Measurements from ENCODE around the gene SNW1.

Gene SNW1

GRCh38 chr14:77722301-77722700 is 38.7 kb downstream of the SNW1 start:
- H3K36me3 Mint-ChIP-seq (ENCODE audit: insufficient read depth) = peaks cover 97% of the 10 kb centered on the region
- DNase-seq (no peak), ATAC-seq (replicated peaks) (no peak)
- no peak overlapping the region for H3K4me3 Mint-ChIP-seq
- no peaks in the 10 kb centered on the region for H3K27me3 Mint-ChIP-seq
- H3K9me3 Mint-ChIP-seq = no peaks in the 10 kb centered on the region
- no peak overlapping the region for H3K27ac Mint-ChIP-seq
- no peaks in the 10 kb centered on the region for H3K4me1 Mint-ChIP-seq (ENCODE audit: low read depth in 2 of 2)

DNA sequence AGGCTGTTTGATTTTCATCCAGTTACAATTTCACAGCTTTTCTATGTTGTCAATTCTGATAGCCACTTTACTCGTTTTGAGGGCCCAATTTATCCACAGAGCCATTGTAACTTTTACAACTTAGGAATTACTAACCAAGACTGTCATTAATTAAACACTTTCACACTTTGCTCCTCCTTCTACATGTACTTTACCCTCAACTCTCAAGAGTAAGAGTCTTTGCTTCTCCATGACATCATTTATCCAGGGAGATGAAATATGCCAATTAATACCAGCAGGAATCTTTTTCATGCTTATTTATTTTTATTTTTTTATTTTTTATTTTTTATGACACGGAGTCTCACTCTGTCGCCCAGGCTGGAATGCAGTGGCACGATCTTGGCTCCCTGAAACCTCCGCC is 39.5 kb downstream of the SNW1 start:
- Mint-ChIP-seq H3K27ac (peak overlapping the region; percentile 19 to 51), H3K27me3 (no peaks in the 10 kb centered on the region), H3K9me3 (no peaks in the 10 kb centered on the region), H3K4me1 (ENCODE audit: low read depth in 2 of 2) (no peaks in the 10 kb centered on the region), H3K4me3 (no peak overlapping the region), H3K36me3 (ENCODE audit: insufficient read depth) (peaks cover 97% of the 10 kb centered on the region)
- DNase-seq (no peak), ATAC-seq (replicated peaks) (no peak)

GRCh38 chr14:77717608-77718305 is 43.2 kb downstream of the SNW1 start:
- peak overlapping the region; percentile 23 to 28 for H3K27ac Mint-ChIP-seq
- H3K9me3 Mint-ChIP-seq = no peaks in the 10 kb centered on the region

GRCh38 chr14:77714926-77715325 is 46.0 kb downstream of the SNW1 start:
- no peak overlapping the region for H3K4me3 Mint-ChIP-seq
- H3K27me3 Mint-ChIP-seq = no peaks in the 10 kb centered on the region
- peaks cover 2 to 10% of the 10 kb centered on the region in 2 donors for H3K4me1 Mint-ChIP-seq (ENCODE audit: low read depth in 2 of 2)
- H3K9me3 Mint-ChIP-seq = no peaks in the 10 kb centered on the region
- ATAC-seq (replicated peaks) (no peak), DNase-seq (no peak)
- H3K27ac Mint-ChIP-seq = peak overlapping the region; percentile 71 to 79
- H3K36me3 Mint-ChIP-seq (ENCODE audit: insufficient read depth) = peaks cover 81% of the 10 kb centered on the region

More at GRCh38 chr14:77717608-77718305, 43.2 kb downstream of the SNW1 start:
- H3K4me3 Mint-ChIP-seq = no peak overlapping the region
- DNase-seq = no peak
- H3K36me3 Mint-ChIP-seq (ENCODE audit: insufficient read depth) = peaks cover 95% of the 10 kb centered on the region
- H3K27me3 Mint-ChIP-seq = no peaks in the 10 kb centered on the region
- peaks cover 0 to 6% of the 10 kb centered on the region in 2 donors for H3K4me1 Mint-ChIP-seq (ENCODE audit: low read depth in 2 of 2)
- no peak for ATAC-seq (replicated peaks)

DNA sequence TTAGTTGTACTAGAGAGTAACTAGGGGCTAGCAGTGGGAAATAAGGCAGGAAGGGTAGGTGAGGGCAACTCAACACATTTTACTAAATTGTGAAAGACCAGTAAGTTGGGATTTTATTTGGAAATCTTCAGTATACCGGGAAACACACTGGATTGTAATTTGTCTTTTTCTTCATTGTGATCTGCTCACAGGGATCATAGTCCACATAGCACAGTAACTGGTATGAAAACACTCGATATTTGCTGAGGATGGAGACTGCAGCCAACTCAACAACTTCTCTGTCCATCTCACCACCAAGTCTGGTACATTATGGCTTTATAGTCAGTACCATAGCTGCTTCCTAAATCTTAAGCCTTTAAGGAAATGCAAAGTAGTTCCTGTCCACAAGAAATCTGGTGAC is 50.6 kb downstream of the SNW1 start:
- no peaks in the 10 kb centered on the region for H3K27me3 Mint-ChIP-seq
- H3K4me3 Mint-ChIP-seq = no peak overlapping the region
- H3K27ac Mint-ChIP-seq = no peak overlapping the region
- peaks cover 50% of the 10 kb centered on the region for H3K36me3 Mint-ChIP-seq (ENCODE audit: insufficient read depth)
- DNase-seq (no peak), ATAC-seq (replicated peaks) (no peak)
- H3K4me1 Mint-ChIP-seq (ENCODE audit: low read depth in 2 of 2) = peaks cover 17 to 43% of the 10 kb centered on the region in 2 donors
- H3K9me3 Mint-ChIP-seq = no peaks in the 10 kb centered on the region

DNA sequence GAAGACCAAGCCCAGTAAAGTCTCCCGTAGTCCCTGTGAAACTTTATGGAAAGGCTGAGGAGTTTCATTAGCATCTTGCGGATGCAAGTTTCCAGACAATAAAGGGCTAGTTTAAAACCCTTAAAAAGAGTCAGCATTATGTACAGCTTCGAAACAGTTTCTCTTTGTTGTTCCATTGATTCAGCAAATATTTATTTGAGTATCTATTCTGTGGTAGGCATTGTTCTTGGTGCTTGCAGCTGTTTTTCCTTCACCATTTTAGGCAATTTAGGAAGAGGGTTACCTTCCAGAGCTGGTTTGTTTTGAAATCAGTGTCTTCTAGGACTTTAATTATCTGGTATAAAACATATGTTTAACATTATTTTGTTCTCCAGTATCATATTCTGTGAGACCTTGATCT is 51.5 kb downstream of the SNW1 start:
- peaks cover 48% of the 10 kb centered on the region for H3K36me3 Mint-ChIP-seq (ENCODE audit: insufficient read depth)
- no peaks in the 10 kb centered on the region for H3K9me3 Mint-ChIP-seq
- no peaks in the 10 kb centered on the region for H3K27me3 Mint-ChIP-seq
- peaks cover 17 to 37% of the 10 kb centered on the region in 2 donors for H3K4me1 Mint-ChIP-seq (ENCODE audit: low read depth in 2 of 2)
- H3K27ac Mint-ChIP-seq = peak overlapping the region in 1 of 2 donors; percentile 93
- ATAC-seq (replicated peaks) (no peak), DNase-seq (no peak)
- H3K4me3 Mint-ChIP-seq = peak overlapping the region; percentile 4 to 88

- H3K27me3 Mint-ChIP-seq = no peaks in the 10 kb centered on the region
- no peaks in the 10 kb centered on the region for H3K9me3 Mint-ChIP-seq
- peak overlapping the region; percentile 83 to 88 for H3K4me3 Mint-ChIP-seq
- peak overlapping the region; percentile 83 to 93 for H3K27ac Mint-ChIP-seq
- peaks cover 17 to 37% of the 10 kb centered on the region in 2 donors for H3K4me1 Mint-ChIP-seq (ENCODE audit: low read depth in 2 of 2)
- H3K36me3 Mint-ChIP-seq (ENCODE audit: insufficient read depth) = peaks cover 42% of the 10 kb centered on the region
- no peak for ATAC-seq (replicated peaks)
- no peak for DNase-seq
These were observed 52.2 kb downstream of the SNW1 start for GRCh38 chr14:77708749-77709148.

DNA sequence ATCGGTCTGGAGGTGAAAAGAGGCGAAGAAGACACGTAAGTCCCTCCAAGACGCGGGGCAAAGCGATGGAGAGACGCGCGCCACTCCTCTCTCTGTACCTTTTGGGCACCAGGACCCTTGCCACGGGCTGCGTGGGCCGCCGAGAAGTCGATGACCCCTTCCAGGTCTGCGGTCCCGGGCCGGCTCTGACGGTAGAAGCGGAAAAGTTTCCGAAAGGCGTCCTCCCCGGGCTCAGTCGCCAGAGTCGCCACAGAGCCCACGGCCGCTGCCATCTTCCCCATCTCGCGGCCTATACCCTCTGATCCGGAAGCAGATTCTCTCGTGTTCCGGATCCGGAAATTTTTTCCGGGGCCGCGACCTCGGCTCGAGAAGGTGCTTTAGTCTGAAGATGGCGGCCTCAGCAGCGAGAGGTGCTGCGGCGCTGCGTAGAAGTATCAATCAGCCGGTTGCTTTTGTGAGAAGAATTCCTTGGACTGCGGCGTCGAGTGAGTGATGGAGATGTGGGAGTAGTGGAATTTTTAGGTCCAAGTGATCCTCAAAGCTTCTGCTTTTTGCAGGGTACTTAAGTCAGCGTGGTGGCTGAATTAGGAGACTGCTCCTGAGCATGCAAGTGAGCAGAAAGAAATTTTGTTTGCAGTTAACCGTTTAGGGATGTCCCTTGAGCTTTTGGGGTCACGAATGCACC is 53.1 kb downstream of the SNW1 start, which contains the start of the genes ALKBH1 and SLIRP:
Gene ALKBH1 (minus strand): TSS at position 300 of the 685 bp plus-strand sequence. CDS start 19 bp downstream, at position 281.
Gene SLIRP (plus strand): TSS at position 380 of the 685 bp plus-strand sequence. CDS start 9 bp downstream, at position 389.
- Mint-ChIP-seq H3K4me3 (peak within 1 kb of the TSS; percentile 83 to 88), H3K4me1 (ENCODE audit: low read depth in 2 of 2) (peaks cover 17 to 37% of the 10 kb centered on the region in 2 donors), H3K27me3 (no peaks in the 10 kb centered on the region), H3K9me3 (no peaks in the 10 kb centered on the region), H3K27ac (peak within 1 kb of the TSS; percentile 83 to 93), H3K36me3 (ENCODE audit: insufficient read depth) (peaks cover 46% of the 10 kb centered on the region)
- ATAC-seq (replicated peaks) (peak; percentile 98), DNase-seq (peak; percentile 84 to 88 (median 85))

- Mint-ChIP-seq H3K4me3 (peak overlapping the region; percentile 83 to 88), H3K27ac (peak overlapping the region; percentile 83 to 93), H3K27me3 (no peaks in the 10 kb centered on the region), H3K9me3 (no peaks in the 10 kb centered on the region), H3K4me1 (ENCODE audit: low read depth in 2 of 2) (peaks cover 17 to 37% of the 10 kb centered on the region in 2 donors), H3K36me3 (ENCODE audit: insufficient read depth) (peaks cover 45% of the 10 kb centered on the region)
- ATAC-seq (replicated peaks) (peak; percentile 23), DNase-seq (no peak)
These were observed 53.6 kb downstream of the SNW1 start for GRCh38 chr14:77707355-77707723.

- Mint-ChIP-seq H3K27me3 (no peaks in the 10 kb centered on the region), H3K4me1 (ENCODE audit: low read depth in 2 of 2) (peaks cover 0 to 5% of the 10 kb centered on the region in 2 donors), H3K9me3 (no peaks in the 10 kb centered on the region), H3K36me3 (ENCODE audit: insufficient read depth) (peaks cover 43% of the 10 kb centered on the region), H3K27ac (no peak overlapping the region), H3K4me3 (no peak overlapping the region)
- no peak for ATAC-seq (replicated peaks)
- no peak for DNase-seq
These were observed 69.7 kb downstream of the SNW1 start for GRCh38 chr14:77691259-77691658.

- DNase-seq (no peak), ATAC-seq (replicated peaks) (no peak)
- Mint-ChIP-seq H3K27ac (no peak overlapping the region), H3K9me3 (no peaks in the 10 kb centered on the region), H3K36me3 (ENCODE audit: insufficient read depth) (peaks cover 21% of the 10 kb centered on the region), H3K4me3 (no peak overlapping the region), H3K27me3 (no peaks in the 10 kb centered on the region), H3K4me1 (ENCODE audit: low read depth in 2 of 2) (peaks cover 0 to 5% of the 10 kb centered on the region in 2 donors)
These were observed 78.8 kb downstream of the SNW1 start for GRCh38 chr14:77682158-77682553.

- peaks cover 21% of the 10 kb centered on the region for H3K36me3 Mint-ChIP-seq (ENCODE audit: insufficient read depth)
These were observed 79.5 kb downstream of the SNW1 start for GRCh38 chr14:77681196-77682157.

GRCh38 chr14:77674931-77675330 is 86.0 kb downstream of the SNW1 start:
- peaks cover 44% of the 10 kb centered on the region for H3K36me3 Mint-ChIP-seq (ENCODE audit: insufficient read depth)
- no peaks in the 10 kb centered on the region for H3K27me3 Mint-ChIP-seq
- no peak for DNase-seq

More at GRCh38 chr14:77681196-77682157, 79.5 kb downstream of the SNW1 start:
- Mint-ChIP-seq H3K27ac (peak overlapping the region in 1 of 2 donors; percentile 6), H3K4me1 (ENCODE audit: low read depth in 2 of 2) (peaks cover 0 to 6% of the 10 kb centered on the region in 2 donors), H3K9me3 (no peaks in the 10 kb centered on the region), H3K27me3 (no peaks in the 10 kb centered on the region), H3K4me3 (no peak overlapping the region)
- ATAC-seq (replicated peaks) = no peak
- no peak for DNase-seq

More at GRCh38 chr14:77674931-77675330, 86.0 kb downstream of the SNW1 start:
- Mint-ChIP-seq H3K27ac (no peak overlapping the region), H3K9me3 (no peaks in the 10 kb centered on the region), H3K4me1 (ENCODE audit: low read depth in 2 of 2) (peaks cover 0 to 6% of the 10 kb centered on the region in 2 donors), H3K4me3 (no peak overlapping the region)
- no peak for ATAC-seq (replicated peaks)

All from effector memory CD8-positive, alpha-beta T cell (primary cell).